ENCODE measurements around the gene KAT5.
"Not testable (repeated sequence)": the region's sequence is repeated elsewhere in the genome, so short reads cannot be mapped to it uniquely, and the experiment has no call there.

The KAT5 gene

GRCh38 chr11:65720211-65720934 is 8.3 kb downstream of the KAT5 start, which contains the start of gene RNASEH2C:
Gene RNASEH2C, minus strand, starts transcription at chr11:65720798. Its CDS starts 40 bp downstream, at chr11:65720758.
- Histone ChIP-seq H3K36me3 (ENCODE audit: control insufficient read depth, insufficient read depth, low read length) (peaks cover 38% of the 10 kb centered on the region), H3K27me3 (ENCODE audit: control insufficient read depth, insufficient read depth, low read length) (no peaks in the 10 kb centered on the region), H3K4me1 (ENCODE audit: control insufficient read depth, insufficient read depth, low read length) (peaks cover 6% of the 10 kb centered on the region), H3K9ac (ENCODE audit: low read length) (peak within 1 kb of the TSS; percentile 87), H3K9me3 (ENCODE audit: control insufficient read depth, insufficient read depth, low read depth, low read length) (no peaks in the 10 kb centered on the region), H3K27ac (ENCODE audit: low read depth, low read length) (peak within 1 kb of the TSS; percentile 21; the same call in 1 of the 2 replicates), H3K4me3 (ENCODE audit: low read depth, low read length) (peak within 1 kb of the TSS; percentile 82)

- H3K36me3 ChIP-seq (ENCODE audit: control insufficient read depth, insufficient read depth, low read length) = peaks cover 21% of the 10 kb centered on the region
- peaks cover 6% of the 10 kb centered on the region for H3K4me1 ChIP-seq (ENCODE audit: control insufficient read depth, insufficient read depth, low read length)
- H3K27me3 ChIP-seq (ENCODE audit: control insufficient read depth, insufficient read depth, low read length) = peaks cover 2% of the 10 kb centered on the region; the same call in 1 of the 2 replicates
- H3K9ac ChIP-seq (ENCODE audit: low read length) = no peak overlapping the region
- H3K27ac ChIP-seq (ENCODE audit: low read depth, low read length) = no peak overlapping the region
- H3K4me3 ChIP-seq (ENCODE audit: low read depth, low read length) = no peak overlapping the region
- no peaks in the 10 kb centered on the region for H3K9me3 ChIP-seq (ENCODE audit: control insufficient read depth, insufficient read depth, low read depth, low read length)
These were observed 10.2 kb downstream of the KAT5 start for GRCh38 chr11:65722261-65722660.

- peaks cover 9% of the 10 kb centered on the region; the same call in 1 of the 2 replicates for H3K27me3 ChIP-seq (ENCODE audit: control insufficient read depth, insufficient read depth, low read length)
These were observed 14.6 kb downstream of the KAT5 start for GRCh38 chr11:65726660-65727059.

GRCh38 chr11:65727865-65728264 is 15.8 kb downstream of the KAT5 start:
- no peaks in the 10 kb centered on the region for H3K4me1 ChIP-seq (ENCODE audit: control insufficient read depth, insufficient read depth, low read length)
- H3K4me3 ChIP-seq (ENCODE audit: low read depth, low read length) = no peak overlapping the region
- H3K27me3 ChIP-seq (ENCODE audit: control insufficient read depth, insufficient read depth, low read length) = peaks cover 9% of the 10 kb centered on the region; the same call in 1 of the 2 replicates
- H3K36me3 ChIP-seq (ENCODE audit: control insufficient read depth, insufficient read depth, low read length) = no peaks in the 10 kb centered on the region
- no peak overlapping the region for H3K27ac ChIP-seq (ENCODE audit: low read depth, low read length)
- H3K9ac ChIP-seq (ENCODE audit: low read length) = no peak overlapping the region
- H3K9me3 ChIP-seq (ENCODE audit: control insufficient read depth, insufficient read depth, low read depth, low read length) = 0 out of 2 replicates have a peak, but pooled peaks cover 2% of the 10 kb centered on the region

More at GRCh38 chr11:65726660-65727059, 14.6 kb downstream of the KAT5 start:
- H3K9me3 ChIP-seq (ENCODE audit: control insufficient read depth, insufficient read depth, low read depth, low read length) = 0 out of 2 replicates have a peak, but pooled peaks cover under 1% of the 10 kb centered on the region
- H3K9ac ChIP-seq (ENCODE audit: low read length) = no peak overlapping the region
- no peaks in the 10 kb centered on the region for H3K36me3 ChIP-seq (ENCODE audit: control insufficient read depth, insufficient read depth, low read length)
- H3K4me3 ChIP-seq (ENCODE audit: low read depth, low read length) = no peak overlapping the region
- no peak overlapping the region for H3K27ac ChIP-seq (ENCODE audit: low read depth, low read length)
- H3K4me1 ChIP-seq (ENCODE audit: control insufficient read depth, insufficient read depth, low read length) = no peaks in the 10 kb centered on the region

GRCh38 chr11:65730461-65730860 is 18.4 kb downstream of the KAT5 start:
- no peaks in the 10 kb centered on the region for H3K36me3 ChIP-seq (ENCODE audit: control insufficient read depth, insufficient read depth, low read length)
- H3K4me3 ChIP-seq (ENCODE audit: low read depth, low read length) = no peak overlapping the region
- H3K4me1 ChIP-seq (ENCODE audit: control insufficient read depth, insufficient read depth, low read length) = no peaks in the 10 kb centered on the region
- no peak overlapping the region for H3K9ac ChIP-seq (ENCODE audit: low read length)
- no peak overlapping the region for H3K27ac ChIP-seq (ENCODE audit: low read depth, low read length)
- peaks cover 9% of the 10 kb centered on the region; the same call in 1 of the 2 replicates for H3K27me3 ChIP-seq (ENCODE audit: control insufficient read depth, insufficient read depth, low read length)
- H3K9me3 ChIP-seq (ENCODE audit: control insufficient read depth, insufficient read depth, low read depth, low read length) = 0 out of 2 replicates have a peak, but pooled peaks cover 2% of the 10 kb centered on the region

GRCh38 chr11:65735111-65735510 is 23.1 kb downstream of the KAT5 start:
- H3K9ac ChIP-seq (ENCODE audit: low read length); H3K4me1 ChIP-seq (ENCODE audit: control insufficient read depth, insufficient read depth, low read length); H3K4me3 ChIP-seq (ENCODE audit: low read depth, low read length); H3K36me3 ChIP-seq (ENCODE audit: control insufficient read depth, insufficient read depth, low read length); H3K27ac ChIP-seq (ENCODE audit: low read depth, low read length); H3K27me3 ChIP-seq (ENCODE audit: control insufficient read depth, insufficient read depth, low read length): not testable (repeated sequence)
- peaks cover 28% of the 10 kb centered on the region for H3K9me3 ChIP-seq (ENCODE audit: control insufficient read depth, insufficient read depth, low read depth, low read length)

GRCh38 chr11:65736810-65737209 is 24.8 kb downstream of the KAT5 start:
- Histone ChIP-seq H3K9me3 (ENCODE audit: control insufficient read depth, insufficient read depth, low read depth, low read length) (peaks cover 26% of the 10 kb centered on the region), H3K36me3 (ENCODE audit: control insufficient read depth, insufficient read depth, low read length) (no peaks in the 10 kb centered on the region), H3K9ac (ENCODE audit: low read length) (no peak overlapping the region), H3K4me1 (ENCODE audit: control insufficient read depth, insufficient read depth, low read length) (no peaks in the 10 kb centered on the region), H3K4me3 (ENCODE audit: low read depth, low read length) (no peak overlapping the region), H3K27ac (ENCODE audit: low read depth, low read length) (no peak overlapping the region), H3K27me3 (ENCODE audit: control insufficient read depth, insufficient read depth, low read length) (no peaks in the 10 kb centered on the region; the same call in 1 of the 2 replicates)

- no peak overlapping the region for H3K27ac ChIP-seq (ENCODE audit: low read depth, low read length)
- H3K9me3 ChIP-seq (ENCODE audit: control insufficient read depth, insufficient read depth, low read depth, low read length) = peaks cover 26% of the 10 kb centered on the region
- no peaks in the 10 kb centered on the region for H3K36me3 ChIP-seq (ENCODE audit: control insufficient read depth, insufficient read depth, low read length)
- H3K4me1 ChIP-seq (ENCODE audit: control insufficient read depth, insufficient read depth, low read length) = no peaks in the 10 kb centered on the region
- no peak overlapping the region for H3K9ac ChIP-seq (ENCODE audit: low read length)
- H3K27me3 ChIP-seq (ENCODE audit: control insufficient read depth, insufficient read depth, low read length) = no peaks in the 10 kb centered on the region; the same call in 1 of the 2 replicates
- no peak overlapping the region for H3K4me3 ChIP-seq (ENCODE audit: low read depth, low read length)
These were observed 27.0 kb downstream of the KAT5 start for GRCh38 chr11:65739022-65739421.

- Histone ChIP-seq H3K27me3 (ENCODE audit: control insufficient read depth, insufficient read depth, low read length) (no peaks in the 10 kb centered on the region; the same call in 1 of the 2 replicates), H3K9ac (ENCODE audit: low read length) (no peak overlapping the region), H3K27ac (ENCODE audit: low read depth, low read length) (no peak overlapping the region), H3K9me3 (ENCODE audit: control insufficient read depth, insufficient read depth, low read depth, low read length) (peaks cover 23% of the 10 kb centered on the region), H3K36me3 (ENCODE audit: control insufficient read depth, insufficient read depth, low read length) (no peaks in the 10 kb centered on the region), H3K4me1 (ENCODE audit: control insufficient read depth, insufficient read depth, low read length) (no peaks in the 10 kb centered on the region), H3K4me3 (ENCODE audit: low read depth, low read length) (no peak overlapping the region)
These were observed 29.1 kb downstream of the KAT5 start for GRCh38 chr11:65741185-65741584.

GRCh38 chr11:65742353-65742752 is 30.3 kb downstream of the KAT5 start:
- H3K27me3 ChIP-seq (ENCODE audit: control insufficient read depth, insufficient read depth, low read length) = no peaks in the 10 kb centered on the region; the same call in 1 of the 2 replicates
- H3K36me3 ChIP-seq (ENCODE audit: control insufficient read depth, insufficient read depth, low read length) = no peaks in the 10 kb centered on the region
- H3K27ac ChIP-seq (ENCODE audit: low read depth, low read length) = no peak overlapping the region
- H3K4me3 ChIP-seq (ENCODE audit: low read depth, low read length) = no peak overlapping the region
- H3K9me3 ChIP-seq (ENCODE audit: control insufficient read depth, insufficient read depth, low read depth, low read length) = peaks cover 11% of the 10 kb centered on the region
- no peak overlapping the region for H3K9ac ChIP-seq (ENCODE audit: low read length)
- no peaks in the 10 kb centered on the region for H3K4me1 ChIP-seq (ENCODE audit: control insufficient read depth, insufficient read depth, low read length)

- Histone ChIP-seq H3K27ac (ENCODE audit: low read depth, low read length) (no peak overlapping the region), H3K36me3 (ENCODE audit: control insufficient read depth, insufficient read depth, low read length) (no peaks in the 10 kb centered on the region), H3K4me3 (ENCODE audit: low read depth, low read length) (no peak overlapping the region), H3K27me3 (ENCODE audit: control insufficient read depth, insufficient read depth, low read length) (peaks cover 7% of the 10 kb centered on the region; the same call in 1 of the 2 replicates), H3K9me3 (ENCODE audit: control insufficient read depth, insufficient read depth, low read depth, low read length) (peaks cover 3% of the 10 kb centered on the region; the same call in 1 of the 2 replicates), H3K4me1 (ENCODE audit: control insufficient read depth, insufficient read depth, low read length) (no peaks in the 10 kb centered on the region), H3K9ac (ENCODE audit: low read length) (no peak overlapping the region)
These were observed 31.6 kb downstream of the KAT5 start for GRCh38 chr11:65743681-65744025.
